BJ (cell line): Measurements from ENCODE around the gene KIRREL1. TPM values are rescaled to one million over a fixed set of nuclear protein-coding genes. Genes with fewer than 3 reads are reported as not detected.

Experiments used
- CTCF ChIA-PET: fragments of 350-600 bp; formaldehyde crosslinking; extraction: SDS; loops from one replicate; lab custom pipeline; 2021; ENCODE audit warnings: antibody characterized with exemption, inconsistent platforms; lab: Yijun Ruan, JAX
- POLR2A ChIA-PET: fragments of 300-600 bp; sonication (Branson Sonifier 250); formaldehyde crosslinking; extraction: SDS; loops from one replicate; lab custom pipeline; 2021; ENCODE audit warnings: antibody characterized with exemption; lab: Charles Lee
- DNase-seq: peaks from one replicate; pipeline ENCODE4 v3.0.0-alpha.2; 2011; ENCODE audit warnings: low read depth
- H3K27me3 ChIP-seq: 2 replicates; pipeline ENCODE4 v1.6.0; 2011; ENCODE audit warnings: low read length; ENCODE audit not compliant: control insufficient read depth, insufficient read depth
- H3K36me3 ChIP-seq: 2 replicates; pipeline ENCODE4 v1.5.1; 2011; ENCODE audit warnings: low read length; ENCODE audit not compliant: control insufficient read depth, insufficient read depth
- H3K4me3 ChIP-seq: 2 replicates; pipeline ENCODE4 v1.5.1; 2011; ENCODE audit warnings: low read depth, mild to moderate bottlenecking, control low read depth, low read length
- CTCF ChIP-seq: IDR thresholded peaks from 2 replicates; pipeline ENCODE4 v1.5.1; 2011; ENCODE audit warnings: low read depth, mild to moderate bottlenecking, control low read depth, inconsistent platforms, low read length, moderate library complexity; ENCODE audit not compliant: insufficient read depth
- polyA plus RNA-seq: library from polyadenylated mRNA; depleted of rRNA; stranded (reverse); fragments of >200 nt; gene quantifications from 2 replicates; pipeline ENCODE4 v1.2.3, GENCODE V29; 2011

KIRREL1 gene
- polyA plus RNA-seq, 1 experiment: 65.1 TPM

- no peak for DNase-seq
- CTCF ChIA-PET: interaction anchor here (1.0 to 12.2 kb wide), 7 partner anchors 9 to 44 kb away, joined by 3 to 131 read pairs (median 4); partner anchors contain the start of gene KIRREL1
Observed at GRCh38 chr1:158002022-158002630, 8.7 kb downstream of the KIRREL1 start.

GRCh38 chr1:158002631-158003405 is 9.4 kb downstream of the KIRREL1 start:
- ChIA-PET POLR2A (interaction anchor here (0.5 to 1.1 kb wide), 2 partner anchors 15 to 39 kb away, joined by 4 to 8 read pairs; no protein-coding TSS in a partner anchor), CTCF (interaction anchor here (1.0 to 12.2 kb wide), 8 partner anchors 8 to 83 kb away, joined by 3 to 131 read pairs (median 4); partner anchors contain the start of gene KIRREL1)
- Histone ChIP-seq H3K36me3 (peaks cover 3% of the 10 kb centered on the region), H3K4me3 (no peak overlapping the region), H3K27me3 (no peaks in the 10 kb centered on the region)
- no peak for DNase-seq
- no peak for TF ChIP-seq CTCF

More at GRCh38 chr1:158002022-158002630, 8.7 kb downstream of the KIRREL1 start:
- POLR2A ChIA-PET: interaction anchor here (0.5 to 1.1 kb wide), 3 partner anchors 16 to 40 kb away, joined by 3 to 8 read pairs (median 4); no protein-coding TSS in a partner anchor
- H3K36me3 ChIP-seq: peaks cover 3% of the 10 kb centered on the region
- H3K4me3 ChIP-seq: no peak overlapping the region
- H3K27me3 ChIP-seq: no peaks in the 10 kb centered on the region
- no peak for TF ChIP-seq CTCF

- TF ChIP-seq CTCF: no peak
- H3K27me3 ChIP-seq: no peaks in the 10 kb centered on the region
- no peak overlapping the region for H3K4me3 ChIP-seq
- ChIA-PET POLR2A (no interaction called here), CTCF (interaction anchor here (1.4 to 12.2 kb wide), 3 partner anchors 10 to 83 kb away, joined by 4 to 131 read pairs (median 5); partner anchors contain the start of gene KIRREL1)
- DNase-seq: no peak
- H3K36me3 ChIP-seq: peaks cover 3% of the 10 kb centered on the region
Observed at GRCh38 chr1:158003406-158003800, 10.0 kb downstream of the KIRREL1 start.

GRCh38 chr1:158005224-158005623 is 11.8 kb downstream of the KIRREL1 start:
- no peak for TF ChIP-seq CTCF
- DNase-seq: no peak
- ChIA-PET CTCF (interaction anchor here (0.7 to 12.2 kb wide), 4 partner anchors 12 to 36 kb away, joined by 3 to 131 read pairs (median 4); partner anchors contain the start of gene KIRREL1), POLR2A (no interaction called here)
- Histone ChIP-seq H3K4me3 (no peak overlapping the region), H3K36me3 (peaks cover 3% of the 10 kb centered on the region), H3K27me3 (no peaks in the 10 kb centered on the region)

GRCh38 chr1:158007180-158007579 is 13.7 kb downstream of the KIRREL1 start:
- DNase-seq: no peak
- H3K27me3 ChIP-seq: no peaks in the 10 kb centered on the region
- H3K36me3 ChIP-seq: peaks cover 4% of the 10 kb centered on the region
- ChIA-PET POLR2A (no interaction called here), CTCF (interaction anchor here (0.8 to 12.2 kb wide), 6 partner anchors 12 to 38 kb away, joined by 3 to 131 read pairs (median 4); partner anchors contain the start of gene KIRREL1)
- H3K4me3 ChIP-seq: no peak overlapping the region
- TF ChIP-seq CTCF: no peak
